H1 (cell line): Measurements from ENCODE around the gene ITM2B. TPM values are rescaled to one million over a fixed set of nuclear protein-coding genes. Genes with fewer than 3 reads are reported as not detected.

Source experiments
- CTCF ChIA-PET: fragments of 300-600 bp; sonication (Branson Sonifier 250); formaldehyde crosslinking; loops from one replicate; lab custom pipeline; 2021; ENCODE audit not compliant: partially characterized antibody; lab: Charles Lee
- POLR2A ChIA-PET: fragments of 300-600 bp; sonication (Branson Sonifier 250); formaldehyde crosslinking; loops from one replicate; lab custom pipeline; 2021; ENCODE audit warnings: inconsistent platforms; ENCODE audit not compliant: partially characterized antibody; lab: Charles Lee
- DNase-seq, 2 experiments: peaks; one replicate each; pipeline versions ENCODE4 v3.0.0 to v3.0.0-alpha.2; 2010 to 2022; ENCODE audit warnings: low spot score in 2 of 2, low read depth in 1 of 2, mixed read lengths in 1 of 2
- FAIRE-seq: peaks from 2 replicates; lab custom pipeline; 2011; peaks lifted over from hg19 to GRCh38; lab: Jason Lieb, UNC
- H2AFZ ChIP-seq: 2 replicates; pipeline ENCODE4 v1.8.1; 2012; ENCODE audit warnings: low read length, inconsistent platforms
- H2AK5ac ChIP-seq: 2 replicates; pipeline ENCODE4 v1.6.1; 2013; ENCODE audit warnings: low read depth, low read length
- H2BK120ac ChIP-seq: replicated peaks from 2 replicates; pipeline ENCODE3; 2013; ENCODE audit warnings: low read depth, low read length, inconsistent platforms
- H2BK12ac ChIP-seq: 2 replicates; pipeline ENCODE4 v1.6.1; 2013; ENCODE audit warnings: low read depth, low read length
- H2BK15ac ChIP-seq: 2 replicates; pipeline ENCODE4 v1.6.1; 2013; ENCODE audit warnings: low read length
- H2BK20ac ChIP-seq: 2 replicates; pipeline ENCODE4 v1.6.1; 2013; ENCODE audit warnings: low read length
- H2BK5ac ChIP-seq: 2 replicates; pipeline ENCODE4 v1.6.1; 2013; ENCODE audit warnings: low read depth, low read length
- H3K14ac ChIP-seq: 2 replicates; pipeline ENCODE4 v1.6.1; 2013; ENCODE audit warnings: inconsistent platforms; ENCODE audit not compliant: insufficient read length
- H3K18ac ChIP-seq: 2 replicates; pipeline ENCODE4 v1.6.1; 2013; ENCODE audit warnings: low read length; ENCODE audit errors: extremely low read depth
- H3K23ac ChIP-seq: 2 replicates; pipeline ENCODE4 v1.6.1; 2013; ENCODE audit warnings: inconsistent platforms; ENCODE audit not compliant: insufficient read length
- H3K23me2 ChIP-seq: 2 replicates; pipeline ENCODE4 v1.6.1; 2013; ENCODE audit warnings: low read depth, low read length
- H3K27ac ChIP-seq: 2 replicates; pipeline ENCODE4 v1.6.1; 2011; ENCODE audit warnings: low read depth, low read length, inconsistent platforms
- H3K27me3 ChIP-seq, 4 experiments: replicated peaks in 1 of 4; 1 replicate in 1 of 4; 2 replicates in 3 of 4; pipeline versions ENCODE4 v1.6.1 to v1.8.1; 2011 to 2013; ENCODE audit warnings: low read length in 3 of 4, mild to moderate bottlenecking in 3 of 4, inconsistent platforms in 2 of 4, mixed read lengths in 2 of 4, moderate library complexity in 1 of 4; ENCODE audit not compliant: control insufficient read depth in 3 of 4, insufficient read depth in 3 of 4; ENCODE audit errors: extremely low read depth in 1 of 4
- H3K36me3 ChIP-seq, 4 experiments: 2 replicates each; pipeline versions ENCODE4 v1.6.1 to v1.8.1; 2011 to 2013; ENCODE audit warnings: mild to moderate bottlenecking in 4 of 4, low read length in 3 of 4, moderate library complexity in 2 of 4, control low read depth in 1 of 4, inconsistent platforms in 1 of 4; ENCODE audit not compliant: insufficient read depth in 4 of 4, control insufficient read depth in 2 of 4
- H3K4ac ChIP-seq: replicated peaks from 2 replicates; pipeline ENCODE3; 2013; ENCODE audit warnings: low read length, low read depth, mixed read lengths, inconsistent platforms; ENCODE audit not compliant: insufficient read length
- H3K4me1 ChIP-seq, 4 experiments: replicated peaks in 1 of 4; 1 replicate in 1 of 4; 2 replicates in 3 of 4; pipeline versions ENCODE4 v1.6.1 to v1.8.1; 2011 to 2013; ENCODE audit warnings: low read length in 3 of 4, inconsistent platforms in 2 of 4, mixed read lengths in 1 of 4; ENCODE audit not compliant: insufficient read depth in 4 of 4, control insufficient read depth in 3 of 4
- H3K4me2 ChIP-seq, 2 experiments: 2 replicates each; pipeline versions ENCODE4 v1.6.1 to v1.8.1; 2011 to 2013; ENCODE audit warnings: low read depth in 2 of 2, low read length in 2 of 2, control low read depth in 1 of 2, inconsistent platforms in 1 of 2, mild to moderate bottlenecking in 1 of 2; ENCODE audit not compliant: insufficient read depth in 1 of 2
- H3K4me3 ChIP-seq, 4 experiments: fragments of 200-600, 300-600 bp in 1 of 4; sonication (generic), shearing (Covaris generic), sonication (Bioruptor Twin) in 1 of 4; 2 replicates each; pipeline versions ENCODE4 v1.5.1 to v1.8.1; 2011 to 2016; ENCODE audit warnings: low read length in 4 of 4, low read depth in 3 of 4, control low read depth in 2 of 4, inconsistent platforms in 2 of 4, mild to moderate bottlenecking in 2 of 4, mixed read lengths in 1 of 4, moderate library complexity in 1 of 4; ENCODE audit not compliant: insufficient read depth in 2 of 4; ENCODE audit errors: extremely low read depth in 1 of 4
- H3K56ac ChIP-seq: replicated peaks from 2 replicates; pipeline ENCODE3; 2013; ENCODE audit warnings: low read depth, mild to moderate bottlenecking, mixed read lengths, low read length, inconsistent platforms; ENCODE audit not compliant: insufficient read length
- H3K79me1 ChIP-seq: 2 replicates; pipeline ENCODE4 v1.6.1; 2013; ENCODE audit warnings: low read depth, low read length, control low read depth
- H3K79me2 ChIP-seq, 2 experiments: 2 replicates each; pipeline versions ENCODE4 v1.6.1 to v1.8.1; 2012 to 2013; ENCODE audit warnings: low read length in 2 of 2, mild to moderate bottlenecking in 2 of 2, inconsistent platforms in 1 of 2; ENCODE audit not compliant: insufficient read depth in 2 of 2, control insufficient read depth in 1 of 2
- H3K9ac ChIP-seq, 4 experiments: replicated peaks in 1 of 4; 1 replicate in 1 of 4; 2 replicates in 3 of 4; pipeline versions ENCODE4 v1.6.1 to v1.8.1; 2011 to 2013; ENCODE audit warnings: low read depth in 3 of 4, low read length in 3 of 4, control low read depth in 2 of 4, mild to moderate bottlenecking in 2 of 4, moderate library complexity in 2 of 4, inconsistent platforms in 1 of 4; ENCODE audit errors: extremely low read depth in 1 of 4
- H3K9me3 ChIP-seq, 2 experiments: 2 replicates each; pipeline versions ENCODE4 v1.6.1 to v1.8.1; 2012 to 2013; ENCODE audit warnings: mild to moderate bottlenecking in 2 of 2, moderate library complexity in 2 of 2, control low read depth in 1 of 2, inconsistent platforms in 1 of 2, low read depth in 1 of 2, low read length in 1 of 2, mixed read lengths in 1 of 2; ENCODE audit not compliant: insufficient read depth in 2 of 2
- H4K20me1 ChIP-seq, 2 experiments: replicated peaks in 1 of 2; 2 replicates each; pipeline versions ENCODE3 to v1.8.1; 2011 to 2013; ENCODE audit warnings: inconsistent platforms in 2 of 2, low read length in 2 of 2, mild to moderate bottlenecking in 1 of 2; ENCODE audit not compliant: insufficient read depth in 2 of 2, control insufficient read depth in 1 of 2
- H4K5ac ChIP-seq: 2 replicates; pipeline ENCODE4 v1.6.1; 2013; ENCODE audit warnings: low read length, low read depth, mixed read lengths, inconsistent platforms; ENCODE audit not compliant: insufficient read length
- H4K8ac ChIP-seq: 2 replicates; pipeline ENCODE4 v1.8.0; 2013; ENCODE audit warnings: mild to moderate bottlenecking, moderate library complexity, low read length, inconsistent platforms; ENCODE audit not compliant: insufficient read depth; ENCODE audit errors: extremely low read depth
- H4K91ac ChIP-seq: replicated peaks from 2 replicates; pipeline ENCODE3; 2013; ENCODE audit warnings: low read length, mixed read lengths, inconsistent platforms; ENCODE audit not compliant: insufficient read length
- CEBPB ChIP-seq: IDR thresholded peaks from 2 replicates; pipeline ENCODE4 v1.6.1; 2012; ENCODE audit warnings: low read depth, low read length
- CREB1 ChIP-seq: IDR thresholded peaks from 2 replicates; pipeline ENCODE4 v1.6.1; 2012; ENCODE audit warnings: inconsistent platforms
- EZH2 ChIP-seq: fragments of 200-600 bp; sonication (generic); IDR thresholded peaks from 2 replicates; pipeline ENCODE4 v1.7.1; 2012; ENCODE audit warnings: low read depth, mild to moderate bottlenecking, moderate library complexity, low read length, inconsistent platforms; ENCODE audit not compliant: severe bottlenecking
- POLR2AphosphoS5 ChIP-seq: IDR thresholded peaks from 2 replicates; pipeline ENCODE4 v1.6.1; 2011; ENCODE audit warnings: low read depth, low read length
- SP4 ChIP-seq: IDR thresholded peaks from 2 replicates; pipeline ENCODE4 v1.6.1; 2012; ENCODE audit warnings: low read length, inconsistent platforms
- YY1 ChIP-seq: IDR thresholded peaks from 2 replicates; pipeline ENCODE4 v1.6.1; 2011; ENCODE audit warnings: low read depth, mild to moderate bottlenecking, low read length
- WGBS, 2 experiments: shearing (Covaris generic) in 1 of 2; methylation state at CpG; one replicate each; pipeline versions ENCODE4 v1.1.6 to v1.1.7; 2013 to 2015; ENCODE audit warnings: low lambda C conversion rate in 2 of 2, mixed read lengths in 2 of 2, inconsistent platforms in 1 of 2, low coverage in 1 of 2, missing lambda C conversion rate in 1 of 2; ENCODE audit not compliant: insufficient replicate concordance in 2 of 2, insufficient coverage in 1 of 2, insufficient read length in 1 of 2; ENCODE audit errors: extremely low coverage in 1 of 2, missing lambda C conversion rate in 1 of 2; 5-methylcytosine and 5-hydroxymethylcytosine counted together
- polyA plus RNA-seq, 7 experiments: library from polyadenylated mRNA; depleted of rRNA in 3 of 7; stranded (reverse) in 5 of 7; unstranded in 2 of 7; fragments of >200 nt in 5 of 7; fragments of 200-250 nt in 2 of 7; gene quantifications; 1 replicate in 5 of 7; 2 replicates in 1 of 7; 4 replicates in 1 of 7; pipeline versions ENCODE4 v1.2.1 to v1.2.3, GENCODE V29; 2011 to 2013; ENCODE audit warnings: missing spikeins in 2 of 7, mixed read lengths in 2 of 7
- total RNA-seq: library from RNA; stranded (reverse); fragmentation: NEBNext Ultra II Directional; extraction: Animal tissue kit (Norgen Biotek cat#: 25700); gene quantifications from 2 replicates; pipeline ENCODE4 v1.2.1, GENCODE V29; 2021

Gene ITM2B
- total and polyA plus RNA-seq, 2 of the 8 experiments (the other 6 are each of a cell fraction or from before 2014, with no cell fraction given), result 132 to 184 TPM

DNA sequence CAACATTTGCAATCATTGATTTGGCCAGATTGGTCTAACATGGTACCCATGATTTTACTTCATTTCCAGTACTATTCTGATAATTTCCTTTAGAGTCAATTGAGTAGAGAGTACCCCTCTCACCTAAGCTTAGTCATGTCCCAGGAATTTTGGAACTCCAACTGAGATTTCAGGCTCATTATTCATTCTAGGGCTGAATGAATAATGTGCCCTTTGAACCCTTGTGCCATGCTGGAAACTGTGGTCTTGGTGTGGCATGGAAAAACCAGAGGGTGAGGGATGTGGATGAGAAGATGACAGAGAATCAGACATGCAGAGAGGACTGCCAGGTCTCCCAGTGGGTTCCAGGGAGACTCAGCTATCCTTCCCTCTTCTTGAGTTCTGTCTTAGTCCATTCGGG, 30.2 kb downstream of the ITM2B start:
- POLR2A ChIA-PET, result no interaction called here
- H3K4me2 ChIP-seq, result no peak overlapping the region
- H3K27ac ChIP-seq, result no peak overlapping the region
- H2BK12ac ChIP-seq, result no peak overlapping the region
- no peaks in the 10 kb centered on the region for H3K23me2 ChIP-seq
- CTCF ChIA-PET, result no interaction called here
- H4K8ac ChIP-seq, result no peak overlapping the region
- H4K20me1 ChIP-seq, result no peaks in the 10 kb centered on the region
- H2AFZ ChIP-seq, result no peak overlapping the region
- H4K91ac ChIP-seq, result no peak overlapping the region
- no peak overlapping the region for H2BK15ac ChIP-seq
- no peaks in the 10 kb centered on the region for H3K9me3 ChIP-seq
- H3K79me1 ChIP-seq, result no peaks in the 10 kb centered on the region
- no peak overlapping the region for H3K4me3 ChIP-seq
- no peak overlapping the region for H2AK5ac ChIP-seq
- no peak overlapping the region for H2BK20ac ChIP-seq
- TF ChIP-seq YY1 (no peak), CREB1 (no peak), SP4 (no peak), EZH2 (no peak), POLR2AphosphoS5 (no peak), CEBPB (no peak)
- H3K4ac ChIP-seq, result no peak overlapping the region
- H4K5ac ChIP-seq, result no peak overlapping the region
- H3K36me3 ChIP-seq, result peaks cover 0 to 43% (median 8%) of the 10 kb centered on the region in 4 experiments; a peak in 5 of 8 replicates
- peaks cover 0 to 2% (median 0%) of the 10 kb centered on the region in 4 experiments; a peak in 2 of 7 replicates for H3K4me1 ChIP-seq
- no peak for FAIRE-seq
- H3K56ac ChIP-seq, result no peak overlapping the region
- no peak overlapping the region for H3K18ac ChIP-seq
- H2BK120ac ChIP-seq, result no peak overlapping the region
- H3K14ac ChIP-seq, result no peak overlapping the region
- no peaks in the 10 kb centered on the region for H3K79me2 ChIP-seq
- 95% methylated on average over 1 of the region's 1 CpG; no CpG with 5 or more reads in 1 of the 2 experiments for WGBS, 2 experiments
- H2BK5ac ChIP-seq, result no peak overlapping the region
- H3K9ac ChIP-seq, result no peak overlapping the region
- DNase-seq, result no peak
- no peak overlapping the region for H3K23ac ChIP-seq
- H3K27me3 ChIP-seq, result no peaks in the 10 kb centered on the region
